Sigmoid colon (tissue), 4 donors: ENCODE results near the gene UBQLNL.

Experiments used
- POLR2AphosphoS5 ChIP-seq, 4 donors: sonication (generic); formaldehyde crosslinking; IDR thresholded peaks; one replicate each; pipeline ENCODE4 v1.6.1; 2017; ENCODE audit warnings: antibody characterized with exemption in 4 of 4
- TF ChIP-seq, protein P1 (sequence below), 4 experiments: fragments of 450-650 bp in 3 of 4; fragments of 200-600 bp in 1 of 4; IDR thresholded peaks; one replicate each; pipeline ENCODE4 v1.5.1; 2016 to 2019; ENCODE audit warnings: antibody characterized with exemption in 4 of 4, mild to moderate bottlenecking in 3 of 4, moderate library complexity in 2 of 4

DNA sequence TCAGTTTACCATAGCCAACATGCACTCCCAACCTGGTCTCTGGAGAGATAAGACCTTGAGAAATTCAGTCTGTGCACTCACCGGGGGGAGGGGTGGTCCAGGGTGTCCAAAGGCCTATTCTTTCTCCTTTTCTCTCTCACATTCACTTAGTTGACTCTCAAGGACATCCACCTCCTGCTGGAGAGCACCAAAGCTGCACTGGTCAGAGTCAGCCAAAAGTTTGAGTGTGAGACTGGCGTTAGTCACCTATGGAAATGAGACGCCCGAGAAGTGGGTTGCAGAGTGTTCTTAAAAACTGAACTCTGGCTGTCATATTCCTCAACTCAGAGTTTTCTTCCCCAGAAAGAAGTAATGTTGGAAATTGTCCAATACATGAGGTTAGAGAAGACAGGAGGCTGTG lies 5.0 kb upstream of the UBQLNL start:
- TF ChIP-seq POLR2AphosphoS5 (IDR thresholded peaks at IDR 0.05): no peak
- TF ChIP-seq, protein P1, sequence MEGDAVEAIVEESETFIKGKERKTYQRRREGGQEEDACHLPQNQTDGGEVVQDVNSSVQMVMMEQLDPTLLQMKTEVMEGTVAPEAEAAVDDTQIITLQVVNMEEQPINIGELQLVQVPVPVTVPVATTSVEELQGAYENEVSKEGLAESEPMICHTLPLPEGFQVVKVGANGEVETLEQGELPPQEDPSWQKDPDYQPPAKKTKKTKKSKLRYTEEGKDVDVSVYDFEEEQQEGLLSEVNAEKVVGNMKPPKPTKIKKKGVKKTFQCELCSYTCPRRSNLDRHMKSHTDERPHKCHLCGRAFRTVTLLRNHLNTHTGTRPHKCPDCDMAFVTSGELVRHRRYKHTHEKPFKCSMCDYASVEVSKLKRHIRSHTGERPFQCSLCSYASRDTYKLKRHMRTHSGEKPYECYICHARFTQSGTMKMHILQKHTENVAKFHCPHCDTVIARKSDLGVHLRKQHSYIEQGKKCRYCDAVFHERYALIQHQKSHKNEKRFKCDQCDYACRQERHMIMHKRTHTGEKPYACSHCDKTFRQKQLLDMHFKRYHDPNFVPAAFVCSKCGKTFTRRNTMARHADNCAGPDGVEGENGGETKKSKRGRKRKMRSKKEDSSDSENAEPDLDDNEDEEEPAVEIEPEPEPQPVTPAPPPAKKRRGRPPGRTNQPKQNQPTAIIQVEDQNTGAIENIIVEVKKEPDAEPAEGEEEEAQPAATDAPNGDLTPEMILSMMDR (IDR thresholded peaks at IDR 0.05): no peak
